A549 (cell line): Measurements from ENCODE around the gene ILK. TPM values are rescaled to one million over a fixed set of nuclear protein-coding genes. Genes with fewer than 3 reads are reported as not detected.

Source experiments
- ATAC-seq, 2 experiments: fragments of 200-7000 bp in 1 of 2; fragments of >200 bp in 1 of 2; cut with Nextera tagmentation in 1 of 2; cut with Tn5 transposase in 1 of 2; 3 replicates each; pipeline versions ENCODE4 v1.8.0 to v1.9.1; 2018 to 2020; ENCODE audit warnings: mild to moderate bottlenecking in 1 of 2, moderate library complexity in 1 of 2
- CTCF ChIA-PET: fragments of 300-600 bp; sonication (Branson Sonifier 250); formaldehyde crosslinking; extraction: SDS; loops from one replicate; lab custom pipeline; 2021; ENCODE audit warnings: antibody characterized with exemption, inconsistent platforms; lab: Yijun Ruan, JAX
- POLR2A ChIA-PET: fragments of 350-600 bp; formaldehyde crosslinking; extraction: SDS; loops from one replicate; lab custom pipeline; 2021; ENCODE audit warnings: antibody characterized with exemption, inconsistent platforms; lab: Yijun Ruan, JAX
- DNase-seq, 2 experiments: peaks; one replicate each; pipeline versions ENCODE4 v3.0.0 to v3.0.0-alpha.2; 2011 to 2016; ENCODE audit warnings: low read depth in 1 of 2, low spot score in 1 of 2
- FAIRE-seq: peaks from 2 replicates; lab custom pipeline; 2011; peaks lifted over from hg19 to GRCh38; lab: Jason Lieb, UNC
- H3K27ac ChIP-seq, 2 experiments: fragments of >200 bp; sonication (Bioruptor Twin); formaldehyde crosslinking; 3 replicates each; pipeline ENCODE4 v1.5.1; 2016 to 2017
- H3K4me1 ChIP-seq: fragments of >200 bp; sonication (Bioruptor Twin); formaldehyde crosslinking; 3 replicates; pipeline ENCODE4 v1.6.1; 2016
- H3K4me2 ChIP-seq: fragments of >200 bp; sonication (Bioruptor Twin); formaldehyde crosslinking; 3 replicates; pipeline ENCODE4 v1.6.1; 2016
- H3K4me3 ChIP-seq: fragments of >200 bp; sonication (Bioruptor Twin); formaldehyde crosslinking; 3 replicates; pipeline ENCODE4 v1.5.1; 2016
- H3K9me3 ChIP-seq: fragments of >200 bp; sonication (Bioruptor Twin); formaldehyde crosslinking; 3 replicates; pipeline ENCODE4 v1.6.1; 2016
- CBX2 ChIP-seq: fragments of 200-600 bp; sonication (generic); IDR thresholded peaks from 2 replicates; pipeline ENCODE4 v1.6.1; 2016; ENCODE audit warnings: low read depth, mild to moderate bottlenecking, borderline replicate concordance
- CEBPB ChIP-seq, 2 experiments: fragments of >200 bp in 1 of 2; sonication (Bioruptor Twin) in 1 of 2; formaldehyde crosslinking in 1 of 2; IDR thresholded peaks; 2 replicates each; pipeline ENCODE4 v1.6.1; 2012 to 2016
- EHF ChIP-seq: fragments of 250-450 bp; sonication (Bioruptor Pico); IDR thresholded peaks from 2 replicates; pipeline ENCODE4 v1.5.0; 2020; ENCODE audit warnings: mild to moderate bottlenecking
- ESRRA ChIP-seq: fragments of 150-350 bp; IDR thresholded peaks from 2 replicates; pipeline ENCODE4 v1.6.1; 2014; ENCODE audit warnings: mild to moderate bottlenecking, low read length, borderline replicate concordance
- FOXS1 ChIP-seq: fragments of 250-450 bp; sonication (Bioruptor Pico); IDR thresholded peaks from 2 replicates; pipeline ENCODE4 v1.5.0; 2020; ENCODE audit warnings: mild to moderate bottlenecking, moderate library complexity
- HEYL ChIP-seq: fragments of 250-450 bp; sonication (Bioruptor Pico); IDR thresholded peaks from 2 replicates; pipeline ENCODE4 v1.8.0; 2021; ENCODE audit warnings: mild to moderate bottlenecking, moderate library complexity
- KDM1A ChIP-seq: fragments of 200-600 bp; sonication (generic); IDR thresholded peaks from 2 replicates; pipeline ENCODE4 v1.6.1; 2016; ENCODE audit warnings: low read depth, mild to moderate bottlenecking
- KDM5A ChIP-seq: fragments of 200-600 bp; sonication (generic); IDR thresholded peaks from 2 replicates; pipeline ENCODE4 v1.6.1; 2016; ENCODE audit warnings: antibody characterized with exemption, mild to moderate bottlenecking
- MAFK ChIP-seq: fragments of 450-650 bp; IDR thresholded peaks from 2 replicates; pipeline ENCODE4 v1.6.1; 2014; ENCODE audit not compliant: partially characterized antibody
- MAZ ChIP-seq: fragments of 150-350 bp; IDR thresholded peaks from 2 replicates; pipeline ENCODE4 v1.6.1; 2014; ENCODE audit warnings: antibody characterized with exemption, low read depth, low read length, borderline replicate concordance
- NFE2L2 ChIP-seq: fragments of 150-350 bp; conservative IDR thresholded peaks from 2 replicates; pipeline ENCODE4 v1.6.1; 2014; ENCODE audit warnings: low read length
- NR3C1 ChIP-seq: fragments of >200 bp; sonication (Bioruptor Twin); formaldehyde crosslinking; IDR thresholded peaks from 3 replicates; pipeline ENCODE4 v1.6.1; 2017
- RCOR1 ChIP-seq: fragments of 150-350 bp; IDR thresholded peaks from 2 replicates; pipeline ENCODE4 v1.6.1; 2014; ENCODE audit warnings: antibody characterized with exemption, low read length, low read depth
- SMC3 ChIP-seq: fragments of >200 bp; sonication (Bioruptor Twin); formaldehyde crosslinking; IDR thresholded peaks from 3 replicates; pipeline ENCODE4 v1.6.1; 2018; ENCODE audit warnings: inconsistent platforms
- SREBF2 ChIP-seq: fragments of 450-650 bp; IDR thresholded peaks from 2 replicates; pipeline ENCODE4 v1.6.1; 2014; ENCODE audit warnings: mild to moderate bottlenecking, moderate library complexity
- ZNF302 ChIP-seq: fragments of 250-450 bp; sonication (Bioruptor Pico); IDR thresholded peaks from 2 replicates; pipeline ENCODE4 v1.9.0; 2021; ENCODE audit warnings: inconsistent platforms, mild to moderate bottlenecking, moderate library complexity
- WGBS: methylation state at CpG from one replicate; pipeline ENCODE4 v1.1.6; 2017; ENCODE audit errors: missing lambda C conversion rate; 5-methylcytosine and 5-hydroxymethylcytosine counted together
- polyA plus RNA-seq, 4 experiments: library from polyadenylated mRNA; depleted of rRNA in 3 of 4; stranded (reverse); fragments of >200 nt; fragmentation: RNase III in 1 of 4; extraction: RNeasy Plus Mini Kit Qiagen cat#74134 plus additional on column Dnase treatment in 1 of 4; gene quantifications; 2 replicates in 3 of 4; 3 replicates in 1 of 4; pipeline ENCODE4 v1.2.3, GENCODE V29; 2011 to 2017
- TF ChIP-seq, protein P1 (sequence below): fragments of 250-450 bp; sonication (Bioruptor Pico); IDR thresholded peaks from 2 replicates; pipeline ENCODE4 v1.5.0; 2021; ENCODE audit warnings: mild to moderate bottlenecking, moderate library complexity, borderline replicate concordance
- TF ChIP-seq, protein P2 (sequence below): fragments of 250-450 bp; sonication (Bioruptor Pico); IDR thresholded peaks from 2 replicates; pipeline ENCODE4 v1.5.0; 2020; ENCODE audit warnings: low read depth, mild to moderate bottlenecking, moderate library complexity
- TF ChIP-seq, protein P3 (sequence below): fragments of >200 bp; sonication (Bioruptor Twin); formaldehyde crosslinking; IDR thresholded peaks from 2 replicates; pipeline ENCODE4 v1.6.1; 2016
- TF ChIP-seq, protein P4 (sequence below): fragments of 450-650 bp; IDR thresholded peaks from 2 replicates; pipeline ENCODE4 v1.6.1; 2014; ENCODE audit warnings: antibody characterized with exemption

The ILK gene
- polyA plus RNA-seq, 2 of the 4 experiments (the other 2 are of a cell fraction): 108 to 109 TPM

DNA sequence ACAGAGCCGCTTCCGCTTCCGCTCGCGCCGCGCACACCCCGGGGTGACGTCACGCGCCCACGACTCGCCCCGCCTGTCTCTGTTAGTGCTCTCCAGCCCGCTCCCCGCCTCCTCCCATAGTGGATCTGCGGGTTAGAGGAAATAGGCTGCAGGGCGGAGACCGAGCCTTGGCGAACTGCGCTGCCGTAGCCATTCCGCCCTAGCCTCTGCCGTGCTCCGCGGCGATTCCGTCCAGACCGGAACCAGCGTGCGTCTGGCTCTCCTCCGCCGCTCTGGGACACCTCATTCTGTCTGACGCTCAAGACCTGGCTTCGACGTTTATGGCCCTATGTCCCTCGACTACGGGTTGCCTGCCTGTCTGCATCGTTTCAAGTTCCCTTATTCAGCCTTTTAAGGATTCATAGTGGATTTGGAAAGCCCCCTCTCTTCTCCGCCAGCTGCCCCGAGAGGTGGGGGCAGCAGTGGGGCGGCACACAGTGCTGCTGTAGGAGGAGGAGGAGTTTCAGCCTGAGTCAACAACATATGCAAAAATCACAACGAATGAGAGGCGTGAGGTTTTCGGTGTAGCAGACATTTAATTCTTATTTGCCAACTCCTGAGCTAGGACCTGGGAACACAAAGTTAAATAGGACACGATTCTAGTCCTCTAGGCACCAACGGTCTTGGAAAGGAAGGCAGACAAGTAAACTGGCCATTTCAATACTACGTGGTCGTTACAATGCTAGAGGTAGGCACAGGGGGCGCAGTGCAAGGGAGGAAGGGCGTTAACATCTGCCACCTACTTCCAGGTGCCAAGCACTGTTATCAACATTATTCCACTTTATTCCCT is 8.9 kb downstream of the ILK start, which contains the start of gene TAF10 (continued):
- TF ChIP-seq SREBF2 (no peak), FOXS1 (no peak), ZNF302 (CRISPR knock-in tag) (no peak), KDM5A (no peak), MAZ (no peak), SMC3 (no peak), NR3C1 (no peak), MAFK (peak; percentile 10)
- TF ChIP-seq, protein P1, sequence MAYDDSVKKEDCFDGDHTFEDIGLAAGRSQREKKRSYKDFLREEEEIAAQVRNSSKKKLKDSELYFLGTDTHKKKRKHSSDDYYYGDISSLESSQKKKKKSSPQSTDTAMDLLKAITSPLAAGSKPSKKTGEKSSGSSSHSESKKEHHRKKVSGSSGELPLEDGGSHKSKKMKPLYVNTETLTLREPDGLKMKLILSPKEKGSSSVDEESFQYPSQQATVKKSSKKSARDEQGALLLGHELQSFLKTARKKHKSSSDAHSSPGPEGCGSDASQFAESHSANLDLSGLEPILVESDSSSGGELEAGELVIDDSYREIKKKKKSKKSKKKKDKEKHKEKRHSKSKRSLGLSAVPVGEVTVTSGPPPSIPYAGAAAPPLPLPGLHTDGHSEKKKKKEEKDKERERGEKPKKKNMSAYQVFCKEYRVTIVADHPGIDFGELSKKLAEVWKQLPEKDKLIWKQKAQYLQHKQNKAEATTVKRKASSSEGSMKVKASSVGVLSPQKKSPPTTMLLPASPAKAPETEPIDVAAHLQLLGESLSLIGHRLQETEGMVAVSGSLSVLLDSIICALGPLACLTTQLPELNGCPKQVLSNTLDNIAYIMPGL (CRISPR knock-in tag): no peak

DNA sequence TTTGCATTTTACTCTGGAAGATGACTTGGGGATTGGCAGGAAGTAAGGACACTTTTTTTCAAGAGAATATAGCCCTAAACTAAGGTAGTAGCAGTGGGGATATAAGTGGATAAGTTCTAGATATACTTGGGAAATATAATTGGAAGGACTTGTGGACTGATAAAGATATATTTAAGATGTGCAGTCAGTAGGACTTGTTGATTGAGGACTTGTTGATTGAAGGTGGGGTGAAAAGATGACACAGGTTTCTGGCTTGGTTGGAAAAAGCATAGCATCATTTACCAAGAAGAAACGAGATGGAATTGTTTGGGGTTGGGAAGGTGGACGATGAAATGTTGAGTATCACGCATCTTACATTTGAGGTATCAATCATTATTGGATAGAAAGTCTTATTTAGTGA is 9.9 kb downstream of the ILK start:
- H3K27ac ChIP-seq: no peak overlapping the region
- peaks cover 21% of the 10 kb centered on the region for H3K4me1 ChIP-seq
- no peak for DNase-seq
- no peaks in the 10 kb centered on the region for H3K9me3 ChIP-seq
- POLR2A ChIA-PET: interaction anchor here (1.0 to 1.1 kb wide), 2 partner anchors 10 to 70 kb away, joined by 4 read pairs; partner anchors contain the start of genes ILK, MRPL17 and RRP8
- ATAC-seq: no peak
- no peak for FAIRE-seq
- 88% methylated on average over 3 of the region's 3 CpGs for WGBS
- TF ChIP-seq SREBF2 (no peak), CEBPB (IDR thresholded peaks at IDR 0.05) (no peak), CBX2 (no peak), ESRRA (no peak), EHF (CRISPR knock-in tag) (no peak), KDM1A (no peak), NR3C1 (no peak), NFE2L2 (no peak)
- TF ChIP-seq, protein P2, sequence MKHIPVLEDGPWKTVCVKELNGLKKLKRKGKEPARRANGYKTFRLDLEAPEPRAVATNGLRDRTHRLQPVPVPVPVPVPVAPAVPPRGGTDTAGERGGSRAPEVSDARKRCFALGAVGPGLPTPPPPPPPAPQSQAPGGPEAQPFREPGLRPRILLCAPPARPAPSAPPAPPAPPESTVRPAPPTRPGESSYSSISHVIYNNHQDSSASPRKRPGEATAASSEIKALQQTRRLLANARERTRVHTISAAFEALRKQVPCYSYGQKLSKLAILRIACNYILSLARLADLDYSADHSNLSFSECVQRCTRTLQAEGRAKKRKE: no peak
- TF ChIP-seq, protein P3, sequence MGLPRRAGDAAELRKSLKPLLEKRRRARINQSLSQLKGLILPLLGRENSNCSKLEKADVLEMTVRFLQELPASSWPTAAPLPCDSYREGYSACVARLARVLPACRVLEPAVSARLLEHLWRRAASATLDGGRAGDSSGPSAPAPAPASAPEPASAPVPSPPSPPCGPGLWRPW: no peak
- TF ChIP-seq, protein P4, sequence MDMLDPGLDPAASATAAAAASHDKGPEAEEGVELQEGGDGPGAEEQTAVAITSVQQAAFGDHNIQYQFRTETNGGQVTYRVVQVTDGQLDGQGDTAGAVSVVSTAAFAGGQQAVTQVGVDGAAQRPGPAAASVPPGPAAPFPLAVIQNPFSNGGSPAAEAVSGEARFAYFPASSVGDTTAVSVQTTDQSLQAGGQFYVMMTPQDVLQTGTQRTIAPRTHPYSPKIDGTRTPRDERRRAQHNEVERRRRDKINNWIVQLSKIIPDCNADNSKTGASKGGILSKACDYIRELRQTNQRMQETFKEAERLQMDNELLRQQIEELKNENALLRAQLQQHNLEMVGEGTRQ: no peak
- TF ChIP-seq, all 56 proteins: peak for 0
- Histone ChIP-seq H3K4me3 (no peak overlapping the region), H3K4me2 (no peak overlapping the region)
- CTCF ChIA-PET: interaction anchor here (0.7 to 4.3 kb wide), 8 partner anchors 8 to 84 kb away, joined by 3 to 27 read pairs (median 4); partner anchors contain the start of gene MRPL17

DNA sequence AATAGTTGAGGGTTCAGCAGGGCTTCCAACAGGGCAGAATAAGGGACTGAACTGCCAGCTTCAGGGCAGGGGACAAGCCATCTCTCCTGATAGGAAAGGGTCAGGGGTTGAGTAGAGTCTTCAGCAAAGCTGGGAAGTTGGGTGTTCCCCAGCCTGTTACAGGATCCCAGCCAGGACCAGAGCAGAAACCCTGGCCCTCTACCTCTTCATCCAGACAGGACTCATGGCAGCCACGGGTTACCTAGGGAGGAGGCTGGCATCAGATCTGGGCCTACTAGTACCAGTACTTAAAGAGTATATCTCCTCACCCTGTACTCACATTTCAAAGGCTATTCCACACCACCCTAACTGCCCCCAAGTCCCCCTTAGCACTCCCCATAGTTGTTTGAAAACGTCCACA is 10.9 kb downstream of the ILK start:
- ChIA-PET CTCF (interaction anchor here (1.1 to 4.3 kb wide), 4 partner anchors 10 to 252 kb away, joined by 3 to 27 read pairs (median 4); partner anchors contain the start of gene MRPL17), POLR2A (no interaction called here)
- ATAC-seq: no peak
- no peak overlapping the region for H3K4me3 ChIP-seq
- H3K4me1 ChIP-seq: peaks cover 23% of the 10 kb centered on the region
- 70% methylated on average over 2 of the region's 2 CpGs for WGBS
- no peak for FAIRE-seq
- no peak for DNase-seq
- no peak overlapping the region for H3K4me2 ChIP-seq
- TF ChIP-seq RCOR1 (no peak), HEYL (CRISPR knock-in tag) (no peak), ZNF302 (CRISPR knock-in tag) (no peak)
- no peaks in the 10 kb centered on the region for H3K9me3 ChIP-seq
- H3K27ac ChIP-seq: no peak overlapping the region
